ENCODE measurements around the gene ZNF862. TPM values are rescaled to one million over a fixed set of nuclear protein-coding genes. Genes with fewer than 3 reads are reported as not detected.

ZNF862 gene
- total RNA-seq, 1 donor from 2014 or later, result 22.6 TPM

DNA sequence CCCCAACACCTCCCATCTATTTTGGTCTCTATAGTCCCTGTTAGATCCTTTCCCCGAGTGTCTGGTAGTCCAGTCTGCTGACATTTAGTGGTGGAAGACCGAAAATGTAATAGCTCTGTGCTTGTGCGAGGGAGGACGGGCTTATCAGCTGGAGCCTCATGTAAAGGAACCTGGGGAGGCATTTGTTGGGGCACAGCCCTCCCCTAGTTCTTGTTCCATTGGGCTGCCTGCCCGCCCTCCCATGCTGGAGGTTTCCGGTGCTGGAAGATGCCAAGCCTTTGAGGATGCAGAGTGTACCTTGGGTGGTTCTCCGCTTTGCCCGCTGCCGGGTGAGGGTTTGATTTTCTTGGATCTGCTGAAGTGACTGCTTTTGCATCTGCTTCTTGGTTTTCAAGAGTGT lies 5.4 kb downstream of the ZNF862 start:
- Mint-ChIP-seq H3K27me3 (ENCODE audit: unreplicated experiment) (peaks cover 5% of the 10 kb centered on the region), H3K9me3 (ENCODE audit: unreplicated experiment) (no peaks in the 10 kb centered on the region), H3K36me3 (ENCODE audit: low read depth, unreplicated experiment) (peaks cover 9% of the 10 kb centered on the region)

DNA sequence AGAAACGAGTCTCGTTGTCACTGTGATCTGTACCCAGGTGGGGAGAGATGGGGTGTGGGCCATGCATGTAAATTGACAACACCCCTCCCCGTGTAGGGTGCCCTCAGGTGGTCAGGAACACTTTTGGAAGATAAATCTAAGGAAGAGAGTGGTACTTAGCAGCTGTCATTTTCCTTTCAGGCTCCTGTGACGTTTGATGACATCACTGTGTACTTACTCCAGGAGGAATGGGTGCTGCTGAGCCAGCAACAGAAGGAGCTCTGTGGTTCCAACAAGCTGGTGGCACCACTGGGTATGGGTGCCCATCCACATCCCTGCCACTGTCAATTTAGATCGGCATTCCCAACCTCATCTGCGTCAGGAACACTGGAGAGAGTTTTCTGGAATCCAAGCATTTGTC lies 6.3 kb downstream of the ZNF862 start:
- Mint-ChIP-seq H3K4me3 (ENCODE audit: unreplicated experiment) (no peak overlapping the region), H3K27ac (ENCODE audit: unreplicated experiment) (no peak overlapping the region), H3K27me3 (ENCODE audit: unreplicated experiment) (peaks cover 1% of the 10 kb centered on the region), H3K9me3 (ENCODE audit: unreplicated experiment) (no peaks in the 10 kb centered on the region), H3K36me3 (ENCODE audit: low read depth, unreplicated experiment) (peaks cover 9% of the 10 kb centered on the region), H3K4me1 (ENCODE audit: unreplicated experiment) (peaks cover 5% of the 10 kb centered on the region)
- TF ChIP-seq, protein P1, sequence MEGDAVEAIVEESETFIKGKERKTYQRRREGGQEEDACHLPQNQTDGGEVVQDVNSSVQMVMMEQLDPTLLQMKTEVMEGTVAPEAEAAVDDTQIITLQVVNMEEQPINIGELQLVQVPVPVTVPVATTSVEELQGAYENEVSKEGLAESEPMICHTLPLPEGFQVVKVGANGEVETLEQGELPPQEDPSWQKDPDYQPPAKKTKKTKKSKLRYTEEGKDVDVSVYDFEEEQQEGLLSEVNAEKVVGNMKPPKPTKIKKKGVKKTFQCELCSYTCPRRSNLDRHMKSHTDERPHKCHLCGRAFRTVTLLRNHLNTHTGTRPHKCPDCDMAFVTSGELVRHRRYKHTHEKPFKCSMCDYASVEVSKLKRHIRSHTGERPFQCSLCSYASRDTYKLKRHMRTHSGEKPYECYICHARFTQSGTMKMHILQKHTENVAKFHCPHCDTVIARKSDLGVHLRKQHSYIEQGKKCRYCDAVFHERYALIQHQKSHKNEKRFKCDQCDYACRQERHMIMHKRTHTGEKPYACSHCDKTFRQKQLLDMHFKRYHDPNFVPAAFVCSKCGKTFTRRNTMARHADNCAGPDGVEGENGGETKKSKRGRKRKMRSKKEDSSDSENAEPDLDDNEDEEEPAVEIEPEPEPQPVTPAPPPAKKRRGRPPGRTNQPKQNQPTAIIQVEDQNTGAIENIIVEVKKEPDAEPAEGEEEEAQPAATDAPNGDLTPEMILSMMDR (IDR thresholded peaks at IDR 0.05; ENCODE audit: unreplicated experiment), result no peak
- DNase-seq (ENCODE audit: low spot score), result no peak

More for the DNA sequence above, 5.4 kb downstream of the ZNF862 start:
- Mint-ChIP-seq H3K4me1 (ENCODE audit: unreplicated experiment) (peaks cover 12% of the 10 kb centered on the region), H3K27ac (ENCODE audit: unreplicated experiment) (no peak overlapping the region), H3K4me3 (ENCODE audit: unreplicated experiment) (no peak overlapping the region)
- TF ChIP-seq, protein P1 (IDR thresholded peaks at IDR 0.05; ENCODE audit: unreplicated experiment), result no peak
- DNase-seq (ENCODE audit: low spot score), result no peak

DNA sequence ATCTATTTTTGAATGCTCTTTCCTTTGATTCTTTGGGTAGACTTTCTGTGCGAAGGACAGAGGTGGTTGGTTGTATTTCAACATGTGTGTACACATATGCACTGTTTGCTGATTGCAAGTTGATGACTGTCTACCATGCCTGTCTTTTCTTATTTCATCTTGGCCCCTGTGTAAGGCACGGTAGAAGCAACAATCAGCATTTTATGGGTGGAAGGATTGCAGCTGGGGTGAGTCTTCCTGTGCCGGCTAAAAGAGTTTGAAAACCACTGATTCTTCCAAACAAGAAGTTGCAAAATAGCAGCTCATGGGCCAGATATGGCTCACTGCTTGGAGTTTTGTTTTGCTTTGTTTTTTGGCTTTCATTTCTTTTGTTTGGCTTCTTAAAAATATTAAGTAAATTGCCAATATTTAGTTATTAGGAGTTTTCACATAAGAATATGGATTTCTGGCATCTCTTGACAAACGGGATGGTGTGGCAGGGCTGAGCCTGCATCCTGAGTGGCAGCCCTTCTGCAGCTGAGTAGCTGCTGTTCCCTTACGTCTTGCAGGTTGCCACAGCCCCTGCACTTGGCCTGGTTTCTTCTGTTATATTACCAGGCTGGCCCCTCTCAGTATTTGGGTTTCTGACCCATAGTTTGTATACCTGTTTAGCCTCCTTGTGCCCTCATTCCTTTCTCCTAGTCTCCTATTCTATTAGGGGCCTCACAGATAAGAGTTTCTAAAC lies 7.2 kb downstream of the ZNF862 start:
- TF ChIP-seq, protein P1 (IDR thresholded peaks at IDR 0.05; ENCODE audit: unreplicated experiment), result no peak
- DNase-seq (ENCODE audit: low spot score), result no peak
- Mint-ChIP-seq H3K36me3 (ENCODE audit: low read depth, unreplicated experiment) (peaks cover 9% of the 10 kb centered on the region), H3K4me1 (ENCODE audit: unreplicated experiment) (peaks cover 3% of the 10 kb centered on the region), H3K4me3 (ENCODE audit: unreplicated experiment) (peak overlapping the region; percentile 7), H3K27ac (ENCODE audit: unreplicated experiment) (no peak overlapping the region), H3K27me3 (ENCODE audit: unreplicated experiment) (peaks cover 1% of the 10 kb centered on the region), H3K9me3 (ENCODE audit: unreplicated experiment) (no peaks in the 10 kb centered on the region)

DNA sequence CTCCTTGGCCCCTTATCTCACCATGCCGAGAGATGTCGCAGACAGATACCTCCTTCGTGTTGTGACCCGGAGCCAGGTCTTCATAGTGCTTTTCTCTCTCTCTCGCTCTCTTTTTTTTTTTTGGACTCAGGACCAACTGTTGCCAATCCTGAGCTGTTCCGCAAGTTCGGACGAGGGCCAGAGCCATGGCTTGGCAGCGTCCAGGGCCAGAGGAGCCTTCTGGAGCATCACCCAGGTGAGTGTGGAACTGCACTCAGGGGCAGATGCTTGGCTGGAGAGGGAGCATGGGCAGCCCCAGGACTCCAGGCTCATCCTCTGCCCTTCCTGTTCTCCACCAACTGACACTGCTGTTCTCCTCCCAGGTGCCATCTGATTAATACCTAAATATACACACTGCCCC lies 7.8 kb downstream of the ZNF862 start:
- DNase-seq (ENCODE audit: low spot score), result no peak
- Mint-ChIP-seq H3K36me3 (ENCODE audit: low read depth, unreplicated experiment) (peaks cover 9% of the 10 kb centered on the region), H3K4me3 (ENCODE audit: unreplicated experiment) (no peak overlapping the region), H3K4me1 (ENCODE audit: unreplicated experiment) (peaks cover 3% of the 10 kb centered on the region), H3K27ac (ENCODE audit: unreplicated experiment) (no peak overlapping the region), H3K9me3 (ENCODE audit: unreplicated experiment) (no peaks in the 10 kb centered on the region), H3K27me3 (ENCODE audit: unreplicated experiment) (peaks cover 1% of the 10 kb centered on the region)
- TF ChIP-seq, protein P1 (IDR thresholded peaks at IDR 0.05; ENCODE audit: unreplicated experiment), result no peak

DNA sequence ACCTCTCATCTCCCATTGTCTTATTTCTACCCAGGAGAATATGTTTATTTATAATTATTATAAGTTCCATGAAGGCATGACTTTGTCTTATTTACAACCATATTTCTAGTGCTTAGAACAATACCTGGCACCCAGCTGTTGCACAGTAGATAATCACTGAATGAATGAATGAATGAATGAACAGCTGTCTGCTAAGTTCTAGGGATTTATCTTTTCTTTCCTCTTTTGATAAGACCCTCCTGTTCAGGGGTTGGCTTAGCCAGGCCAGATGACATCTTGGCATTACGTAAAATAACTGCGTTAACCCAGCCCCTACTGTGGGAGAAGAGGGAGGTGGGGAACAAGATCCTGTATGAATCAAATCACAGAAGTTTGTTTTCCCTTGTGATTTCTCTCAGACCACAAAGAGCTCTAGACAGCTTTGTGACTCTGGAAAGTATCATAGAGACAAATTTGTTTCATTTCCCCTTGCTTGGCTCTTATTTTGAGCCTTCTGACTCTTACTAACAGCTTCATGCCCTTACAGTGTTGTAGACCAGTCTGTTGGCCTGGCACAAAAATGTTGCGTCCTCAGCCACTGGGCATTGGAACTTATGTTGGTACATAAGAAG lies 8.4 kb downstream of the ZNF862 start:
- Mint-ChIP-seq H3K4me1 (ENCODE audit: unreplicated experiment) (peaks cover 3% of the 10 kb centered on the region), H3K27me3 (ENCODE audit: unreplicated experiment) (peaks cover 1% of the 10 kb centered on the region), H3K27ac (ENCODE audit: unreplicated experiment) (no peak overlapping the region), H3K36me3 (ENCODE audit: low read depth, unreplicated experiment) (peaks cover 9% of the 10 kb centered on the region), H3K4me3 (ENCODE audit: unreplicated experiment) (no peak overlapping the region), H3K9me3 (ENCODE audit: unreplicated experiment) (no peaks in the 10 kb centered on the region)
- TF ChIP-seq, protein P1 (IDR thresholded peaks at IDR 0.05; ENCODE audit: unreplicated experiment), result no peak
- no peak for DNase-seq (ENCODE audit: low spot score)
